GM19455 (cell line): ENCODE measurements around the gene FRMD3.

Experiments used
- ATAC-seq: cut with Tn5 transposase; IDR thresholded peaks from one replicate; pipeline ENCODE4 v1.9.1; 2021; ENCODE audit not compliant: unreplicated experiment

Gene FRMD3

GRCh38 chr9:83342731-83343130, 195.5 kb downstream of the FRMD3 start:
- ATAC-seq = no peak

DNA sequence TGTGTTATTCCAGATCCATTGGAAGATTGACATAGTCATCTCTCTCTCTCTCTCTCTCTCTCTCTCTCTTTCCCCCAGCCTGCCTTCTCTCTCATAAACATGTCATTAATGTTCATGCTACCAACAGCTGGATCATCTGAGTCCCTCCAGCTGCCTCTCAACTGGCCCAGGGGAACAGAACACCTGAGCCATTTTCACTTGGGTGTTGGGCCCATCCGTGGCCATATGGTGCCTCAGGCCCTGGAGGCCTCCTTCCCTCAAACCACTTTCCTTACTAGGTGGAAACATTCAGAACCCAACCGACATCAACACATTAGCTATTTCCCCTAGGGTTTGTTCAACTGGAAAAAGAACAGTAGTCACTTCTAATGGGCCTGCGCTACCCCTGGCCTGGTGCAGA, 196.2 kb downstream of the FRMD3 start:
- no peak for ATAC-seq

- no peak for ATAC-seq
These were observed 197.8 kb downstream of the FRMD3 start for GRCh38 chr9:83340451-83340850.

DNA sequence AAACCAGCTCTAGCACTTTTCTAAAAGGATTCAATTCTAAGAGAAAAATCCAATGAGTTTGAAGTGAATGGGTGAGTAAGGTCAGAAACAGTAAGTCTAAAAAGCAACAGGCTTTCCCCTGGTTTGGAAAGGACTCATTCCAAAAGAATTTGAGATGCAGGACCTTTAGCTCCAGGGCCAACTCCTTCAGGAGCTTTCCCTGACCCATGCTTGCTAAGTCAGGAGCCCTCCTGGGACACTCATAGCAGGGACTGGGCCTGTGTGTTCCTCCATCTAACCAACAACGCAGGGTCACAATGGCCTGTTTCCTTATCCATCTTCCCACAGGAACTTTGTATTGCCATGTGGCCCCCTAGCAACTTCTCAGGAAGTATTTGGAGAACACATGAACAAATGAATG, 198.8 kb downstream of the FRMD3 start:
- ATAC-seq = no peak

- ATAC-seq = no peak
These were observed 201.5 kb downstream of the FRMD3 start for GRCh38 chr9:83336706-83337105.

- peak; percentile 53 for ATAC-seq
These were observed 203.9 kb downstream of the FRMD3 start for GRCh38 chr9:83334320-83334719.

GRCh38 chr9:83330207-83331196, 207.7 kb downstream of the FRMD3 start:
- ATAC-seq = no peak

DNA sequence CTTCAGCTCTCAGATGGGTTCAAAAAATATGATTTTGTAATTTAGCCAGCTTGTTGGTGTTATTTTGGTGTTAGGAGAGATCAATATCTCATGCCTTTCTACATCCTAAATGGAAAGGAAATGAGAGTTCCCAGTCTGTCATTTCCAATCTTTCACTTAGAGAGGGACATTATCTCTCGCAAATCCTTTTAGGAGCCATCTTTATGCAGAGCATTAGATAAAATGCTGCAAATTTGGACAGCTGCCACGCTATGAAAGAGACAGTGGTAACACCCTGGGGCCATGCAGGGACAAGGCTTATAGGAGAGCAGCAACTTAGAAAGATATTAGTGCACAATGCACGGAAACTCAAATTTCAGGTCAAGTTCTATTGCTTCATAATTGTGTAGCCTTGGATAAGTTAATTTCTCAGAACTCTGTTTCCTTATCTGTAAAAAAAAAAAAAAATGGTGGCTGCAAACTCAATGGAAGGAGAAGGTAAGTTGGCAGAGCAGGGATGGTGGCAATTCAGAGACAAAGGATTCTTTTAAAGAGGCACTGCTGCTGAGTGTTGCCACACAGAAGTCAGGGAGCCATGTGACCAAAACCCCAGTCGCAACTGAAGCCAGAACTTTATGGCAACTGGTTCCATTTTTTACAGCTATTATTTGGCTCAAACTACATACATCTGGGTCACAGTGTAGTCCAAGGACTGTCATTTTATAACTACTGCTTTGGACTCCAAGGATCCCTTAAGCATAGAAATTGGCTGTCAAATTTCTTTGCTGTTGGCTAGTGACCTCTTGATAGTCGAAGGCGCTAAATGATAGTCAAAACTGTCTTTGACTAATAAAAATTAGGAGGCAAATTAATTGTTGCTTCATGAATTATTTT, 210.2 kb downstream of the FRMD3 start:
- ATAC-seq = no peak

- ATAC-seq = no peak
These were observed 210.9 kb downstream of the FRMD3 start for GRCh38 chr9:83327323-83327722.

- ATAC-seq = no peak
These were observed 215.1 kb downstream of the FRMD3 start for GRCh38 chr9:83323148-83323547.

DNA sequence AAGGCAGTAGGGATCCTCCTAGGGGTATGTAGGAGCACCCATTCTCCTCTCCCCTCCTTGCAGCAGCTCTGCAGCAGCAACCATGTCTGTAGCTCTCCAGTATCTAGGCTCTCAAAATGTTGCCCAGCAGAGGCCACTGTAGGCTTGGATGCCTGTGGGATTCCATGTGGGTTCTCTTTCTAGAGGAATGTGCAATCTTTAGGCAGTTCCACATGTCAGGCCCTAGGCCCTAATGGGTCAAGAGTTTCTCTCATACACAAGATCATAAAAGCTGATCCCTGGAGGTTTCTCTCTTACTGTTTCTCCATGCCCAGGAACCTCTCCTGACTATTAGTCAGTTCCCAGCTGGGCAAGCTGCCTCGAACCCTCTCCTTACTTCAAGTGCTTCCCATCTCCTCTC, 215.8 kb downstream of the FRMD3 start:
- ATAC-seq = no peak

DNA sequence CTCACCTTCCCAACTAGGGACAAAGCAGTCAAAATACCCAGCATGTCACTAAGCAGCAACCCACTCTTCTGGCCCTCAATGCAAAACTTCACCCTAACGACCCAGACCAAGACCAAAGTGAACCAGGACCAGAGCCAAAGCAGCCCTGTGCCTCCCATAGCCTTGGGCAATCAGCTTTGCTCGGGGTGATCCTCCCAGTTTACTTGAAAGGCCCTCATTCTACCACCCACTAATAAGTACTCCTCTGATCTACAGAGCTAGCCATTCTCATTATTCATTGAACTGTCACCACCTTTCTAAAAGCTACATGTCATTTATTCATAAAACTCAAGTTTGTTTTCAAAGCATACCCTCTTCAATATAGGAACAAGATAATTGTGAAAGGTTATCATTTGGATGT, 221.0 kb downstream of the FRMD3 start:
- no peak for ATAC-seq

DNA sequence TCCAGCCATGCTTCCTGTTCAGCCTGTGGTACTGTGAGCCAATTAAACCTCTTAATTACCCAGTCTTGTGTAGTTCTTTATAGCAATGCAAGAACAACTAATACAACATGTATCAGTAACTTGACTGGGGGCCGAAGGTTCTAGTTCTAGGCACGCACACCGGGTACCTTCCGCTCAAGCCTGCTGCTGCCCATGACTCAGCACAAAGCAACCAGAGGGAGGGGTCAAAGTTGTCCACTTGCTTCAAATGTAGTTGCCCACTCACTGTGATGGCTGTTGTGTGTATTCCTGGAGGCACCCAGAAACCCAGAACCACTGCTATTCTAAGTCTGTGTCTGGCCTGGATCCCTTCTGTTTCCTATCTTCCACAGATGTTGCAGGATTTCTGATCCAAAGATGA, 222.6 kb downstream of the FRMD3 start:
- no peak for ATAC-seq

DNA sequence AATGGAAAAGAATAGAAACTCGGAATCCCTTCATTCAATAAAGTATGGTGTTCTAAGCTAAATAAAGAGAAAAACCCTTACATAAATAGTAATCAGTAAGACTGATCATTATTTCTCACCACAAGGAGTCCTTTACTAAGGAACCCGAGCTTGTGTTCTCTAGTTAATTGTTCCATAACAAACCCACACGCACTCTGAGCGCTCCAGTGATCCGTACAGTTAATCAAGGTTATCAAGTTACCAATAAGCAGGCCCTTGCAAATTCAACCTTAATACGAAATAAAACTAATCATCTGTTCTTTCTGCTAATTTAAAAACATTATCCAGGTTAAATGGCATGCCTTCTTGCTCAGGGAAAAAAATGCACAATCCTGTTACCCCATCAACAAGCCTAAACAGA, 224.4 kb downstream of the FRMD3 start:
- no peak for ATAC-seq

GRCh38 chr9:83312537-83312936, 225.7 kb downstream of the FRMD3 start:
- no peak for ATAC-seq

GRCh38 chr9:83307066-83307724, 231.0 kb downstream of the FRMD3 start:
- no peak for ATAC-seq

GRCh38 chr9:83304686-83305085, 233.5 kb downstream of the FRMD3 start:
- ATAC-seq = no peak

DNA sequence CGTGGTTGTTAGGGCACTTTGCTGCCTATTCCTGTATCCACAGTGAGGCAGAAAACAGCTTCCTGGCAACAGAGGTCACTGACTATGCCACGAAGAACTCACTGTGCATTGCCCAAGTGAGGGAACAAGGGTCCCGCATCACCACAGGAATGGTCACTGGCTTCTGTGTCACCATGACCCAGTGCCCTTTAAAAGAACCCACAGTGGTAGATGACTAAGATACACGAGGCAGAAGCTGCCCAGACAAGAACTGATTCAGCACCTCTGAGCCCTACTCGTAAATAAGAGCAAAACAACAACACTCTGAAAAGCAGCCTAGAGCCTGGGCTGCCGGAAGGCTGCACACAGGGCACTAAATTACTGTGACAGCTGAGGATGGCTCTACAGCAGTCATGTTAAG, 238.6 kb downstream of the FRMD3 start:
- ATAC-seq = no peak

DNA sequence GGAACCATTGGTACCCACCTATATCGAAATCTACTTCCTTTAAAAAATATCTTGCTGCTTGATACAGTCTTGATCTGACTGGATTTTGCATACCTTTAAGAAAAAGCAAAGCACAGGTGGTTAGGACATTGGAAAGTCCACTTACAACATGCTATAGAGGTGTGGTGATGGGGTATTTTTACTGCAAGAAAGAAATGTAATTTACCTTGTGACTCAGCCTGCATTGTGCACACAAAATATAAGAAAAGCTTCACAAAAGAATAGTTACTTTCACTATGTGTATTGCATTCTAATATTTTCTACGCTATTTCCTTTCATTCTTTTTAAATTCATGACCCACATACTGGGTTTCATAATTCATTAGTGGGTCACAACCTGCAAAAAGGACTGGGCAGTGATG, 239.1 kb downstream of the FRMD3 start:
- ATAC-seq = no peak

DNA sequence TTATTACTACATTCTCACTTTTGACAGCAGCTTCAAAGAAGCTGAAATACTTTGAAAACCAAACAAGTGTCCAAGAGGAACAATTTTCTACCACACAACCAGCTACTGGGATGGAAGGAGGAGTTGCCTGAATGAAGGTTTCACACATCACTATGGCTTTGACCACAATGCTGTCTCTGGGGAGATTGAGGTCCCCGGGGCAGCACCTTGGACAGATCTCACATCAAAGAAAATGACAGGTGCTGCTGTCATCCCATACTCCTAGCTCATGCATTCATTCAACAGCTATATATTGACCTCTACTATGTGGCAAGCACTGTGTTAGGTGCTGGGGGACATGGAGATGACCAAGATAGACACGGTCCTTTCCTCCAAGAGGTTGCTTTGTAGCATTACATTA, 242.1 kb downstream of the FRMD3 start:
- no peak for ATAC-seq

GRCh38 chr9:83294816-83295215, 243.4 kb downstream of the FRMD3 start:
- no peak for ATAC-seq
